A549 (cell line): Measurements from ENCODE around the gene SULT1B1. TPM values are rescaled to one million over a fixed set of nuclear protein-coding genes. Genes with fewer than 3 reads are reported as not detected.

Experiments used
- ATAC-seq, 2 experiments: fragments of 200-7000 bp in 1 of 2; fragments of >200 bp in 1 of 2; cut with Nextera tagmentation in 1 of 2; cut with Tn5 transposase in 1 of 2; 3 replicates each; pipeline versions ENCODE4 v1.8.0 to v1.9.1; 2018 to 2020; ENCODE audit warnings: mild to moderate bottlenecking in 1 of 2, moderate library complexity in 1 of 2
- CTCF ChIA-PET: fragments of 300-600 bp; sonication (Branson Sonifier 250); formaldehyde crosslinking; extraction: SDS; loops from one replicate; lab custom pipeline; 2021; ENCODE audit warnings: antibody characterized with exemption, inconsistent platforms; lab: Yijun Ruan, JAX
- POLR2A ChIA-PET: fragments of 350-600 bp; formaldehyde crosslinking; extraction: SDS; loops from one replicate; lab custom pipeline; 2021; ENCODE audit warnings: antibody characterized with exemption, inconsistent platforms; lab: Yijun Ruan, JAX
- DNase-seq, 2 experiments: peaks; one replicate each; pipeline versions ENCODE4 v3.0.0 to v3.0.0-alpha.2; 2011 to 2016; ENCODE audit warnings: low read depth in 1 of 2, low spot score in 1 of 2
- FAIRE-seq: peaks from 2 replicates; lab custom pipeline; 2011; peaks lifted over from hg19 to GRCh38; lab: Jason Lieb, UNC
- H3K27ac ChIP-seq, 2 experiments: fragments of >200 bp; sonication (Bioruptor Twin); formaldehyde crosslinking; 3 replicates each; pipeline ENCODE4 v1.5.1; 2016 to 2017
- H3K4me1 ChIP-seq: fragments of >200 bp; sonication (Bioruptor Twin); formaldehyde crosslinking; 3 replicates; pipeline ENCODE4 v1.6.1; 2016
- H3K4me2 ChIP-seq: fragments of >200 bp; sonication (Bioruptor Twin); formaldehyde crosslinking; 3 replicates; pipeline ENCODE4 v1.6.1; 2016
- H3K4me3 ChIP-seq: fragments of >200 bp; sonication (Bioruptor Twin); formaldehyde crosslinking; 3 replicates; pipeline ENCODE4 v1.5.1; 2016
- H3K9me3 ChIP-seq: fragments of >200 bp; sonication (Bioruptor Twin); formaldehyde crosslinking; 3 replicates; pipeline ENCODE4 v1.6.1; 2016
- BCL3 ChIP-seq: fragments of >200 bp; sonication (Bioruptor Twin); formaldehyde crosslinking; IDR thresholded peaks from 3 replicates; pipeline ENCODE4 v1.6.1; 2016
- BHLHE40 ChIP-seq: IDR thresholded peaks from 2 replicates; pipeline ENCODE4 v1.6.1; 2012; ENCODE audit warnings: low read depth, low read length, inconsistent platforms
- CHD4 ChIP-seq: fragments of 200-600 bp; sonication (generic); IDR thresholded peaks from 2 replicates; pipeline ENCODE4 v1.6.1; 2016; ENCODE audit warnings: antibody characterized with exemption, mild to moderate bottlenecking, borderline replicate concordance
- E2F6 ChIP-seq: IDR thresholded peaks from 2 replicates; pipeline ENCODE4 v1.6.1; 2012; ENCODE audit warnings: low read depth, borderline replicate concordance
- EHF ChIP-seq: fragments of 250-450 bp; sonication (Bioruptor Pico); IDR thresholded peaks from 2 replicates; pipeline ENCODE4 v1.5.0; 2020; ENCODE audit warnings: mild to moderate bottlenecking
- EHMT2 ChIP-seq: fragments of 200-600 bp; sonication (generic); IDR thresholded peaks from 2 replicates; pipeline ENCODE4 v1.6.1; 2016; ENCODE audit warnings: antibody characterized with exemption, low read depth, mild to moderate bottlenecking, moderate library complexity
- ESRRA ChIP-seq: fragments of 150-350 bp; IDR thresholded peaks from 2 replicates; pipeline ENCODE4 v1.6.1; 2014; ENCODE audit warnings: mild to moderate bottlenecking, low read length, borderline replicate concordance
- FOSL2 ChIP-seq, 2 experiments: fragments of 450-650 bp in 1 of 2; fragments of >200 bp in 1 of 2; sonication (Bioruptor Twin) in 1 of 2; formaldehyde crosslinking; IDR thresholded peaks; 2 replicates each; pipeline versions ENCODE4 v1.5.0 to v1.6.1; 2016 to 2020; ENCODE audit warnings: mild to moderate bottlenecking in 1 of 2, moderate library complexity in 1 of 2
- FOXS1 ChIP-seq: fragments of 250-450 bp; sonication (Bioruptor Pico); IDR thresholded peaks from 2 replicates; pipeline ENCODE4 v1.5.0; 2020; ENCODE audit warnings: mild to moderate bottlenecking, moderate library complexity
- HEYL ChIP-seq: fragments of 250-450 bp; sonication (Bioruptor Pico); IDR thresholded peaks from 2 replicates; pipeline ENCODE4 v1.8.0; 2021; ENCODE audit warnings: mild to moderate bottlenecking, moderate library complexity
- HMGXB4 ChIP-seq: fragments of 250-450 bp; sonication (Bioruptor Pico); IDR thresholded peaks from 2 replicates; pipeline ENCODE4 v1.5.0; 2021; ENCODE audit warnings: mild to moderate bottlenecking, moderate library complexity, borderline replicate concordance
- HOXB5 ChIP-seq: fragments of 250-450 bp; sonication (Bioruptor Pico); IDR thresholded peaks from 2 replicates; pipeline ENCODE4 v1.5.0; 2020; ENCODE audit warnings: mild to moderate bottlenecking, moderate library complexity
- JUN ChIP-seq, 2 experiments: fragments of >200 bp; sonication (Bioruptor Twin); formaldehyde crosslinking; IDR thresholded peaks; 2 replicates in 1 of 2; 3 replicates in 1 of 2; pipeline ENCODE4 v1.6.1; 2016 to 2017
- JUNB ChIP-seq: fragments of >200 bp; sonication (Bioruptor Twin); formaldehyde crosslinking; IDR thresholded peaks from 2 replicates; pipeline ENCODE4 v1.6.1; 2016
- MAFK ChIP-seq: fragments of 450-650 bp; IDR thresholded peaks from 2 replicates; pipeline ENCODE4 v1.6.1; 2014; ENCODE audit not compliant: partially characterized antibody
- NPAS2 ChIP-seq: fragments of 250-450 bp; sonication (Bioruptor Pico); IDR thresholded peaks from 2 replicates; pipeline ENCODE4 v1.8.0; 2022; ENCODE audit warnings: mild to moderate bottlenecking, moderate library complexity, borderline replicate concordance
- POLR2AphosphoS2 ChIP-seq: conservative IDR thresholded peaks from 2 replicates; pipeline ENCODE4 v1.6.1; 2012; ENCODE audit warnings: low read length, improper control_type of control experiment, inconsistent platforms
- RAD21 ChIP-seq, 2 experiments: fragments of >200 bp in 1 of 2; sonication (Bioruptor Twin) in 1 of 2; formaldehyde crosslinking in 1 of 2; IDR thresholded peaks in 1 of 2; conservative IDR thresholded peaks in 1 of 2; 2 replicates in 1 of 2; 3 replicates in 1 of 2; pipeline ENCODE4 v1.6.1; 2012 to 2018; ENCODE audit warnings: inconsistent platforms in 1 of 2
- ZC3H11A ChIP-seq: fragments of 450-650 bp; IDR thresholded peaks from 2 replicates; pipeline ENCODE4 v1.6.1; 2014; ENCODE audit warnings: antibody characterized with exemption, mild to moderate bottlenecking
- ZFP36 ChIP-seq: fragments of 450-650 bp; IDR thresholded peaks from 2 replicates; pipeline ENCODE4 v1.6.1; 2014; ENCODE audit warnings: borderline replicate concordance; ENCODE audit not compliant: partially characterized antibody
- WGBS: methylation state at CpG from one replicate; pipeline ENCODE4 v1.1.6; 2017; ENCODE audit errors: missing lambda C conversion rate; 5-methylcytosine and 5-hydroxymethylcytosine counted together
- polyA plus RNA-seq, 4 experiments: library from polyadenylated mRNA; depleted of rRNA in 3 of 4; stranded (reverse); fragments of >200 nt; fragmentation: RNase III in 1 of 4; extraction: RNeasy Plus Mini Kit Qiagen cat#74134 plus additional on column Dnase treatment in 1 of 4; gene quantifications; 2 replicates in 3 of 4; 3 replicates in 1 of 4; pipeline ENCODE4 v1.2.3, GENCODE V29; 2011 to 2017
- TF ChIP-seq, protein P1 (sequence below): fragments of >200 bp; sonication (Bioruptor Twin); formaldehyde crosslinking; IDR thresholded peaks from 3 replicates; pipeline ENCODE4 v1.5.1; 2016
- TF ChIP-seq, protein P2 (sequence below): fragments of 150-350 bp; IDR thresholded peaks from 2 replicates; pipeline ENCODE4 v1.6.1; 2014; ENCODE audit warnings: low read depth, mild to moderate bottlenecking, low read length
- TF ChIP-seq, protein P3 (sequence below): fragments of 450-650 bp; IDR thresholded peaks from 2 replicates; pipeline ENCODE4 v1.6.1; 2014; ENCODE audit warnings: antibody characterized with exemption
- TF ChIP-seq, protein P4 (sequence below): IDR thresholded peaks from 2 replicates; pipeline ENCODE4 v1.6.1; 2012

SULT1B1 gene
- polyA plus RNA-seq, 2 of the 4 experiments (the other 2 are of a cell fraction), result 0.01 to 0.13 TPM

- CTCF ChIA-PET, result no interaction called here
- ATAC-seq, result no peak
- no peak overlapping the region for H3K4me2 ChIP-seq
- 56% methylated on average over 4 of the region's 4 CpGs for WGBS
- H3K9me3 ChIP-seq, result no peaks in the 10 kb centered on the region
- DNase-seq, result no peak
- no peak overlapping the region for H3K27ac ChIP-seq
- TF ChIP-seq CHD4, result no peak
- POLR2A ChIA-PET, result no interaction called here
- no peak for FAIRE-seq
- no peak overlapping the region for H3K4me3 ChIP-seq
- no peaks in the 10 kb centered on the region for H3K4me1 ChIP-seq
These were observed 5.4 kb downstream of the SULT1B1 start for GRCh38 chr4:69754926-69755580.

DNA sequence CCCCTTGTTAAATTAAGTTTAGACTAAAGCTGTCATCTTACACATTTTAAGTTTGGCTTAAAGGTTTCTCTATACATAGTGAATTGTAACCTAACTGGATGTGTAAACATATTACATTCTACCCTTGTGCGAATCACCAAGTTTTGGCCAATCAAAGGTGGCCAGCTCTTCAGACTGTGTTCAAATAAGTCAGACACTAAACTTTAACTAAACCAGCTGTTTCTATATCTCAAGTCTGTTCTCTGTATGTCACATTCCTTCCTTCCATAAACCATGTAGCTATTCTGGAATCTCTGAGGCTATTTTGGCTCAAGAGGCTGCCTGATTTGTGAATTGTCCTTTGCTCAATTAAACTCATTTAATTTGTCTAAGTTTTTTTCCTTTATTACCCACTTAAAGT lies 6.7 kb downstream of the SULT1B1 start:
- TF ChIP-seq, protein P1, sequence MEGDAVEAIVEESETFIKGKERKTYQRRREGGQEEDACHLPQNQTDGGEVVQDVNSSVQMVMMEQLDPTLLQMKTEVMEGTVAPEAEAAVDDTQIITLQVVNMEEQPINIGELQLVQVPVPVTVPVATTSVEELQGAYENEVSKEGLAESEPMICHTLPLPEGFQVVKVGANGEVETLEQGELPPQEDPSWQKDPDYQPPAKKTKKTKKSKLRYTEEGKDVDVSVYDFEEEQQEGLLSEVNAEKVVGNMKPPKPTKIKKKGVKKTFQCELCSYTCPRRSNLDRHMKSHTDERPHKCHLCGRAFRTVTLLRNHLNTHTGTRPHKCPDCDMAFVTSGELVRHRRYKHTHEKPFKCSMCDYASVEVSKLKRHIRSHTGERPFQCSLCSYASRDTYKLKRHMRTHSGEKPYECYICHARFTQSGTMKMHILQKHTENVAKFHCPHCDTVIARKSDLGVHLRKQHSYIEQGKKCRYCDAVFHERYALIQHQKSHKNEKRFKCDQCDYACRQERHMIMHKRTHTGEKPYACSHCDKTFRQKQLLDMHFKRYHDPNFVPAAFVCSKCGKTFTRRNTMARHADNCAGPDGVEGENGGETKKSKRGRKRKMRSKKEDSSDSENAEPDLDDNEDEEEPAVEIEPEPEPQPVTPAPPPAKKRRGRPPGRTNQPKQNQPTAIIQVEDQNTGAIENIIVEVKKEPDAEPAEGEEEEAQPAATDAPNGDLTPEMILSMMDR, result no peak
- TF ChIP-seq JUN (IDR thresholded peaks at IDR 0.05) (no peak), FOXS1 (CRISPR knock-in tag) (no peak), EHMT2 (no peak), ZC3H11A (no peak), E2F6 (no peak), ZFP36 (no peak), CHD4 (no peak), JUNB (no peak), EHF (CRISPR knock-in tag) (no peak), POLR2AphosphoS2 (no peak), HOXB5 (CRISPR knock-in tag) (no peak), NPAS2 (CRISPR knock-in tag) (no peak), ESRRA (no peak)
- TF ChIP-seq, protein P2, sequence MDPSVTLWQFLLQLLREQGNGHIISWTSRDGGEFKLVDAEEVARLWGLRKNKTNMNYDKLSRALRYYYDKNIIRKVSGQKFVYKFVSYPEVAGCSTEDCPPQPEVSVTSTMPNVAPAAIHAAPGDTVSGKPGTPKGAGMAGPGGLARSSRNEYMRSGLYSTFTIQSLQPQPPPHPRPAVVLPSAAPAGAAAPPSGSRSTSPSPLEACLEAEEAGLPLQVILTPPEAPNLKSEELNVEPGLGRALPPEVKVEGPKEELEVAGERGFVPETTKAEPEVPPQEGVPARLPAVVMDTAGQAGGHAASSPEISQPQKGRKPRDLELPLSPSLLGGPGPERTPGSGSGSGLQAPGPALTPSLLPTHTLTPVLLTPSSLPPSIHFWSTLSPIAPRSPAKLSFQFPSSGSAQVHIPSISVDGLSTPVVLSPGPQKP, result no peak
- TF ChIP-seq, protein P3, sequence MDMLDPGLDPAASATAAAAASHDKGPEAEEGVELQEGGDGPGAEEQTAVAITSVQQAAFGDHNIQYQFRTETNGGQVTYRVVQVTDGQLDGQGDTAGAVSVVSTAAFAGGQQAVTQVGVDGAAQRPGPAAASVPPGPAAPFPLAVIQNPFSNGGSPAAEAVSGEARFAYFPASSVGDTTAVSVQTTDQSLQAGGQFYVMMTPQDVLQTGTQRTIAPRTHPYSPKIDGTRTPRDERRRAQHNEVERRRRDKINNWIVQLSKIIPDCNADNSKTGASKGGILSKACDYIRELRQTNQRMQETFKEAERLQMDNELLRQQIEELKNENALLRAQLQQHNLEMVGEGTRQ, result no peak
- TF ChIP-seq, all 56 proteins: peak for 0
- ATAC-seq, result no peak
- CTCF ChIA-PET, result no interaction called here
- no peak for DNase-seq
- no peak for FAIRE-seq
- 67% methylated on average over 1 of the region's 1 CpG for WGBS
- H3K4me3 ChIP-seq, result no peak overlapping the region
- no peak overlapping the region for H3K27ac ChIP-seq
- no peaks in the 10 kb centered on the region for H3K4me1 ChIP-seq
- H3K9me3 ChIP-seq, result no peaks in the 10 kb centered on the region
- H3K4me2 ChIP-seq, result no peak overlapping the region
- POLR2A ChIA-PET, result no interaction called here

GRCh38 chr4:69750346-69750745 lies 10.1 kb downstream of the SULT1B1 start:
- ATAC-seq, result no peak
- no peak overlapping the region for H3K27ac ChIP-seq
- H3K4me2 ChIP-seq, result no peak overlapping the region
- POLR2A ChIA-PET, result no interaction called here
- no peaks in the 10 kb centered on the region for H3K4me1 ChIP-seq
- no peak overlapping the region for H3K4me3 ChIP-seq
- no peak for DNase-seq
- CTCF ChIA-PET, result no interaction called here
- H3K9me3 ChIP-seq, result no peaks in the 10 kb centered on the region
- no peak for FAIRE-seq
- no peak for TF ChIP-seq BHLHE40
- TF ChIP-seq, protein P4, sequence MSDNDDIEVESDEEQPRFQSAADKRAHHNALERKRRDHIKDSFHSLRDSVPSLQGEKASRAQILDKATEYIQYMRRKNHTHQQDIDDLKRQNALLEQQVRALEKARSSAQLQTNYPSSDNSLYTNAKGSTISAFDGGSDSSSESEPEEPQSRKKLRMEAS, result no peak
- no peak for TF ChIP-seq FOSL2 (IDR thresholded peaks at IDR 0.05)
- no peak for TF ChIP-seq FOSL2 (CRISPR knock-in tag; IDR thresholded peaks at IDR 0.05)
- no peak for TF ChIP-seq RAD21 (conservative IDR thresholded peaks at IDR 0.05 in 1 of 2, IDR thresholded peaks at IDR 0.05 in 1 of 2)
- TF ChIP-seq FOXS1 (CRISPR knock-in tag), result no peak
- no peak for TF ChIP-seq HEYL (CRISPR knock-in tag)
- no peak for TF ChIP-seq EHMT2
- TF ChIP-seq HMGXB4 (CRISPR knock-in tag), result no peak
- no peak for TF ChIP-seq MAFK
- no peak for TF ChIP-seq BCL3
- TF ChIP-seq, protein P2, result no peak
